Measurements from ENCODE around the gene TUT4.

The TUT4 gene

DNA sequence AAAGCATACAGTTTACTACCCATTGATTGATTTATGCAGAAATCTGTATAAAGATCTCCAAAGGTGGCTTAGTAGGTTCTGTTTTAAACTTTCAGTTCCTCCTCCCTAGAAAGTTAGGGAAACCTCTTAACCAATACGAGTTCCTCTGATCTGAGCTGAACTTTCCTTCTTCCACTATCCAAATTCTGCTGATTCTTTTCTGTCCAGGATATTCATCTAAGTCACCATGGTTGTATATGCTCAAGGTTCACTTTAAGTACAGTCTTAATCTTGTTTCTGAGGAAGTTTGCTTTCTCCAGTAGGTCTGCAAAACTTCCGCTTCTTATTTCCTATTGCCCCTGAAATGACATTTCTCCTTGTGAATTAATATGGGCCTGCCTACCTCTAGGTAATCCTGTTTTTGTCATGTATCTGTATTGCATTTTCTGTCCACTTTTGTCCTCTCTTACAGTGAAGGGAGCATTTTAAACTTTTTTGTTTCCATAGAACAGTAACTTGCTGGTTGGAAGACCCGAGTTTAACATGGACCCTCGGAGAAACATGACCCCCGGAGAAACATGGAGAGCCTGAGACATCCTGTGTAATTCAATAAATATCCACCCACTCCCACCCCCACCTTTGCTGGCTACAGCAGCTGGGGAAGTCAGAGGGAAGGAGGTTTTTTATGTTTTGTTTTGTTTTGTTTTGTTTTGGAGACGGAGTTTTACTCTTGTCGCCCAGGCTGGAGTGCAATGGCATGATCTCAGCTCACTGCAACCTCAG lies 16.7 kb upstream of the TUT4 start:
- DNase-seq (ENCODE audit: low spot score) = no peak

DNA sequence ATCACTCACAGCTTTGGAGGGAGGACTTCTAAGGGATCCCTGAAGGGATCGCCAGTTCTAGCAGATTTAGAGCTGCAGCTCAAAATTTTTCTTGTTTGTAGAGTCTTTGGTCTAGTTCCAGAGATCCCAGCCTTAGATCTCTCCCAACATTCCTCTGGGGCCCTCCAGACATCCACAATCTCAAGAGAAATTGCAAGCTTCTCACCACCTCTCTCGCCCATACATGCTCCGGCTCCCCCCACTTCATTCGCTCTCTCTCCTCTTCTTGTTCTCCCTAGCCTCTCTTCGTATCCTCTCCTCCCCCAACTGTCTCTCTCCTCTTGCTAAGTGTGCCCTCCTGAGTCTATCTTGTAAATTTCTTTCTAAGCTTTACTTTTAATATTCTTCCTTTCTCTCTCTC lies 15.1 kb upstream of the TUT4 start:
- no peak for DNase-seq (ENCODE audit: low spot score)

DNA sequence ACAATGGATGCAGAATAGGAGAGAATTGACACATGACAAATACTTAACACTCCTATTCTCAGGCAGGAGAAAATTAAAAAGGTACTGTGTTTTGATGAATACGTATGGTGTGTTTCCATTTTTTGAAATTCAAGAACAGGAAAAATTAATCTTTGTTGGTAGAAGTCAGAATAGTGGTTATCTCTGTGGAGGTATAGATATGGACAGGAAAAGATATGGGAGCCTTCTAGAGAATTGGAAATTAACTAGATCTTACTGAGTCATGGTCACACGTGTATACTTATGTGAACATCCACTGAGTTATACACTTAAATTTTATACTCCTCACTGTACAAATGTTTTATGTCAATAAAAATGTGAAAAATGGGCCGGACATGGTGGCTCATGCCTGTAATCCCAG lies 9.9 kb upstream of the TUT4 start:
- no peak for DNase-seq (ENCODE audit: low spot score)

- no peak for DNase-seq (ENCODE audit: low spot score)
Measured at GRCh38 chr1:52559875-52560274, 7.0 kb upstream of the TUT4 start.

GRCh38 chr1:52558941-52559340 lies 6.0 kb upstream of the TUT4 start:
- DNase-seq (ENCODE audit: low spot score) = no peak

DNA sequence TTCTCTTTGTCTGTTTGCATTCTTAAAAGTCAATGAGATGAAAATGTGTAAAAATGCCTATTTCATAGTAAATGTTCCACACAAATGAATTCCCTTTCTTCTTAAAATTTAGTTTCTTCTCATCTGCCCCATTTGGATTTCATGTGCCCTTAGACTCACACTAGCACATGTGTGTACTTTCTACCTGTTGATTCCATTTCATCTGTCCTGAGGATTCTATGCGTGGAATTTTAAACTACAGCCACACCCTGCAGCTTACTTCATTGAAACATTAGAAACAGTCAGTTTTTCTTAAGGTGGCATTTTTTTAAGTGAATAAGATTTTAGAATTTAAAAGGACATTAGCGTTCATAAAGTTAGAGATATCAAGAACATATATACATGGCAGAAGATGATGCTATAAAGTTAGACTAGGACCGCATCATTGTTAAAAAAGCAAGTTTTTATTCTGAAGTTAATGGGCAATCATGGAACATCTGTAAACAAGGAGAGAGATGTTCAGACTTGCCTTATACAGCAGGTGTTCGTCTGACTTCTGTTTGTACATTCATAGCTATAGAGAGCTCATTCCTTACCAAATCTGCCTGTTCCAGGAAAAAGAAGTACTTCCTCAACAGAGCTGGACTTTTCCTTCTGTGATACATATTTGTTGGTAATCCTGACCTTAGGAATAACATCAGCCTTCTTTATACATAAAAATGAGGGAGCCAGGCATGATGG lies 3.9 kb upstream of the TUT4 start:
- DNase-seq (ENCODE audit: low spot score) = no peak

DNA sequence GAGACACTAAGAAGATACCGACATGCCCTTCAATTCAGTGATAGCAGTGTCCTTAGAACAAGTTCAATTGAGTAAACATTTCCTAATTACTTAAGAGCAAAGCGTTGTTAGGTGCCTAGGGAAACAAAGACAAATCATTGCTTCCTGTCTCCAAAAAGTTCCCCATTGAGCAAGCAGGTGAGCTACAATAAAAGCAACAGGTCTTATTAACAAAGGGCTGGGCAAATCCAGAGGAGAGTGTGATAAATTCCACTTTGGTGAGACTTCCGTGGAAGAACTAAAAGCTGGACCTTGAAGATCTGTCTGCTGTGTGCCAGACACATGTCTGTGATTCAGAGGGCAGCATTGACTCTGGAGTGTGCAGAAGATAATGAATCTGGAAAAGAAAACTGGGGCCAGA lies 1.9 kb upstream of the TUT4 start:
- DNase-seq (ENCODE audit: low spot score) = no peak

GRCh38 chr1:52554267-52554640 lies 1.4 kb upstream of the TUT4 start:
- DNase-seq (ENCODE audit: low spot score) = no peak

DNA sequence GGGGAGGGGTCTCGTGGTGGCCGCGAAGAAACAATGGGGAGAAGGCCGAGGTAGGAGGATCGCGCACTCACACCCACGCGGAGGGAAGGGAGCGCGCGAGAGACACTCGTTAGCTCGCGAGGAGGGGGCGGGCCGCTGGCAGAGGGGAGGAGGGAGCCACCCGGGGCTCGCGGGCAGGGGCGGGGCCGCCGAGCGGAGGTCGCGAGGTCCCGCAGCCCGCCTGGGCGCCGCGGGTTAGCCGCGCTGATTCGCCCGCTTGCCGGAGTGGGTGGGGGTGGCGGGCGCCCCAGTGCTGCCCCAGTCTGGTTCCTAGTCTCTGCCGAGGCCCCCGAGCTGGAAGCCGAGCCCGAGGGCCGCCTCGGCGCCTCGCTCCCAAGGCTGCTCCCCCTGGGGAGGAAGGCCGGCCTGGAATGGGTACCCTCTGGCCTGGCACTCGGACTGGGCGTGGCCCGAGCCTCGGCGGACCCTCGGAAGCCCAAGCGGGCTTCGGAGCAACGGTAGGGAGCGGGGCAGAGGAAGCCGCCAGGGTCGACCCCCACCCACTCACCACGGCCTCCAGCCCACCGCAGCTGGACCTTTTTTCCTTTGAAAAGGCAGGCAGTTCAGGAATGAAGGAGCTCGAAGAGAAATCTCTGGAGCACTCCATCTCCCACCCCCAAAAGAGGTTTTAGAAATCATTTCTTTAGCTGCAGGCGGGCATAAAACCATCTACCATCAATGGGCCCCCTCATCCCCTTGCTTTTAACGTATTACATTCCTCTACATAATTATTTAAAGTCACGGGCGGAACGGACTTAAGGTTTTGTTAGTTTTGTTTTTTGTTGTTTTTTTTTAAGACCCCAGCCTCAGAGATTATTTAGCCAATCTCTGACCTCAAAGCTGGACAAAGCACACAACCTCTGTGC lies 722 bp upstream of the TUT4 start:
- peak; percentile 94 for DNase-seq (ENCODE audit: low spot score)

DNA sequence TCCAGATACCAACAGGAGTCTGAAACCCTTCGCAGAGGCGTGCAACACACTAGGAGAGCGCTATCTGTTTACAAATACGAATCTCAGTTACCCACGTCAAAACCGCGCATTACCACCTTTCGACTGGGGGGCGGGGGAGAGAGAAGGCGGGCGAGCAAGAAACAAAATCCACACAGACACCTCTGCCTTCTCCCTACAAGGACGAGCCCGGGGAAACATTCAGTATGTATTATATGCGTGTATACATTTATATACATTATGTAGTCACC lies 722 bp downstream of the TUT4 start:
- no peak for DNase-seq (ENCODE audit: low spot score)

GRCh38 chr1:52551507-52552235 lies 1.2 kb downstream of the TUT4 start:
- no peak for DNase-seq (ENCODE audit: low spot score)

GRCh38 chr1:52550447-52550846 lies 2.4 kb downstream of the TUT4 start:
- DNase-seq (ENCODE audit: low spot score) = no peak

DNA sequence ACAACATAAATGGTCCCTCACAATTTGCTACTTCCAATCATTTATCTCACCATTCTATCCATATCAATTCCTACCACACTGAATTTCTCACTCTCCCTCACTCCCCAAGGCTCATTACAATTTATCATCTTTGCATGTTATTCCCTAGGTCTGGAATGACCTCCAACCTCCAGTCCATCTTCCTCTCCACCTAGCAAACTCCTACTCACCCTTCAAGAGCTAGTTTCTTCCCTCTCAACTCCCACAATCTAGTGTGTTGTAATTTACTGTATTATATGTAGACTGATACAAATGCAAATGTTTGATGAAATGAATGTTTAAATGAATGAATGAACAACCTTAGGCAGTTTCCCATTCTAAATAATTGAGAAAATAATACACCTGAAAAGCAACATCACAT lies 3.6 kb downstream of the TUT4 start:
- no peak for DNase-seq (ENCODE audit: low spot score)

DNA sequence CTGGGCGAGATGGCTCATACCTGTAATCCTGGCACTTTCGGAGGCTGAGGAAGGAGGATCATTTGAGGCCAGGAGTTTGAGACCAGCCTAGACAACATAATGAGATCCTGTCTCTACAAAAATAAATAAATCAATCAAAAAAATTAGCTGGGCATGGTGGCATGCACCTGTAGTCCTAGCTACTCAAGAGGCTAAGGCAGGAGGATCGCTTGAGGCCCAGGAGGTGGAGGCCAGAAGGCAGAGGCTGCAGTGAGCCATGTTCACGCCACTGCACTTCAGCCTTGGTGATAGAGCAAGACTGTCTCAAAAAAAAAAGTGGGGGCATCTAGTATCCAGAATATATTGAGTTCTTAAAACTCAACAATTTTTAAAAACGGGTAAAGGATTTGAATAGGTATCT lies 6.0 kb downstream of the TUT4 start:
- DNase-seq (ENCODE audit: low spot score) = no peak

DNA sequence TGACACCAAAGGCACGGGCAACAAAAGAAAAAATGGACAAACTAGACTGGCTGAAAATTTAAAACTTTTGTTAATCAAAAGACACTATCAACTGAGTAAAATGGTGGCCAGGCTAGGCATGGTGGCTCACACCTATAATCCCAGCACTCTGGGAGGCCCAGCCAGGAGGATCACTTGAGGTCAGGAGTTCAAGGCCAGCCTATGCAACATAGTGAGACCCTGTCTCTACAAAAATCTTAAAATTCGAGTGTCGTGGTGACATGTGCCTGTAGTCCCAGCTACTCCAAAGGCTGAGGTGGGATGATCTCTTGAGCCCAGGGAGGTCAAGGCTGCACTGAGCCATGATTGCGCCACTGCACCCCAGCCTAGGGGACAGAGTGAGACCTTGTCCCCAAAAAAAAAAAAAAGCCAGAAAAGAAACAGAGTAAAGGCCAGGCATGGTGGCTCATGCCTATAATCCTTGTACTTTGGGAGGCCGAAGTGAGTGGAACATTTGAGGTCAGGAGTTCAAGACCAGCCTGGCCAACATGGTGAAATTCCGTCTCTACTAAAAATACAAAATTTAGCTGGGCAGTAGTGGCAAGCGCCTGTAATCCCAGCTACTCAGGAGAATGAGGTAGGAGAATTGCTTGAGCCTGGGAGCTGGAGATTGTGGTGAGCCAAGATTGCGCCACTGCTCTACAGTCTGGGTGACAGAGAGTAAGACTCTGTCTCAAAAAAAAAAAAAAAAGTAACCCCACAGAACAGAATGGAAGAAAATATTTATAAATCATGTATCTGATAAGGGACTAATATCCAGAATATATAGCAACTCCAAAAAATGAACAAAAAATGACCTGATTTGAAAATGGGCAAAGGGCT lies 8.0 kb downstream of the TUT4 start:
- DNase-seq (ENCODE audit: low spot score) = no peak

DNA sequence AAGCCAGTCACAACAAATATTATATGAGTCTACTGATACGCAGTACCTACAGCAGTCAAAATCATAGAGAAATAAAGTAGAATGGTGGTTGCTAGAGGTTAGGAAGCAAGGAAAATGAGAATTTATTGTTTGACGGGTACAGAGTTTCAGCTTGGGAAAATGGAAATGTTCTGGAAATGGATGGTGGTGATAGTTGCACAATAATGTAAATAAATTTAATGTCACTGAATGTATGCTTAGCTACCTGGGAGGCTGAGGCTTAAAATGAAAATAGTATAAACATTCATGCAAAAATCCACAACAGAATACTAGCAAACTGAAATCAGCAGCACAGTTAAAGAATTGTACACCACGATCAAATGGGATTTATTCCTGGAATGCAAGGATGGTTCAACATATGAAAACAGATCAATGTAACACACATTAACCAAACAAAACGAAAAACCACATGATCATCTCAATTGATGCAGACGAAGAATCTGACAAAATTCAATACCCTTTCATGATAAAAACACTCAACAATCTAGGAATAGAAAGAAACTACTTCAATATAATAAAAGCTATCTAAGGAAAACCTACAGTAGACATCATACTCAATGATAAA lies 10.7 kb downstream of the TUT4 start:
- DNase-seq (ENCODE audit: low spot score) = no peak

DNA sequence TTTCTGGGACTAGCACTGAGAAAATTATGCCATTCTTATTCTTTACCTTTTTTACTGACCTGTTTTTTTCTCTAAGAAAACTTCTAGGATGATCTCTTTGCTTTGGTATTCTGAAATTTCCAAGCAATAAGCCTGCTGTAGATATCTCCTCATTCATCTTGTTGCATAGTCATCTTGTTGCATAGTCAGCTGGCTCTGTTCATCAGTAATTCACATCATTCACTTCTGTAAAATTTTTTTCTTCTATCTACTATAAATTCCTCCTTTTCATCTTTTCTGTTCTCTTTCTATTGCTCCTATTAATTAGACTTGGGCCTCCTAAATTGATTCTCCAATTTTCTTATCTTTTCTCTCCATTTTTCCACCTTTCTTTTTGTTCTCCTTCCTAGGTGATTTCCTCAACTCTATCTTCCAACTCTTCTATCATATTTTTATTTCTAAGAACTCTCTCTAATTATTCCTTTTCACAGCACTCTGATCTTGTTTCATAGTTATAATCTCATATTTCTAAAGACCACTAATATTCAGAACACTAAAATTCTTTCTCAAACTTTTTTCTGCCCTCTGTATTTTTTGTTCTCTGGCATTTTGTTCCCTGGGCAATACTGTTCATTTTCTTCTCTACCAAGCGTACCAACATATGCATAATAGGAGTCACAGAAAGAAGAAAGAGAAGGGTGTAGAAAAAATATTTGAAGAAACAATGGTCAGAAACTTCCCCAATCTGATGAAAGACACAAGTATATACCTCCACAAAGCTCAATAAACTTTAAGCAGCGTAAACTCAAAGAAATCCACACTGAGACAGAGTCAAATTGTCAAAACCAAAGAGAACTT lies 17.7 kb downstream of the TUT4 start:
- DNase-seq (ENCODE audit: low spot score) = no peak

GRCh38 chr1:52533713-52534112 lies 19.2 kb downstream of the TUT4 start:
- DNase-seq (ENCODE audit: low spot score) = no peak

- DNase-seq (ENCODE audit: low spot score) = no peak
Measured at GRCh38 chr1:52532731-52533327, 20.1 kb downstream of the TUT4 start.

DNA sequence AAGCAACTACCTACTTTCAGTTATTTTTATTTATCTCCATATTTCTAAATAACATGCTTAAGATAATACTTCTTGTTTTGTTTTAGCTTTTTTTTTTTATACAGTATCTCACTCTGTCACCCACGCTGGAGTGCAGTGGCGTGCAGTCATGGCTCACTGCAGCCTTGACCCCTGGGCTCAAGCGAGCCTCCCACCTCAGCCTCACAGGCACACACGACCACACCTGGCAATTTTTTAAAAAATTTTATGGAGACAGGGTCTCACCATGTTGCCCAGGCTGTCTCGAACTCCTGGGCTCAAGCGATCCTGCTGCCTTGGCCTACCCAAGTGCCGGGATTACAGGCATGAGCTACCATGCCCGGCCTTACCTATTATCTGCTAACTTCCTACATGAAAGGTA lies 20.6 kb downstream of the TUT4 start:
- no peak for DNase-seq (ENCODE audit: low spot score)
